22Rv1 (cell line): ENCODE results near the gene CRYBG1.

Experiments
- CTCF ChIP-seq: fragments of 450-650 bp; IDR thresholded peaks from 2 replicates; pipeline ENCODE4 v1.5.1; 2017; ENCODE audit warnings: mild to moderate bottlenecking
- ZFX ChIP-seq: fragments of 450-650 bp; IDR thresholded peaks from 2 replicates; pipeline ENCODE4 v1.6.1; 2017; ENCODE audit warnings: antibody characterized with exemption, borderline replicate concordance

DNA sequence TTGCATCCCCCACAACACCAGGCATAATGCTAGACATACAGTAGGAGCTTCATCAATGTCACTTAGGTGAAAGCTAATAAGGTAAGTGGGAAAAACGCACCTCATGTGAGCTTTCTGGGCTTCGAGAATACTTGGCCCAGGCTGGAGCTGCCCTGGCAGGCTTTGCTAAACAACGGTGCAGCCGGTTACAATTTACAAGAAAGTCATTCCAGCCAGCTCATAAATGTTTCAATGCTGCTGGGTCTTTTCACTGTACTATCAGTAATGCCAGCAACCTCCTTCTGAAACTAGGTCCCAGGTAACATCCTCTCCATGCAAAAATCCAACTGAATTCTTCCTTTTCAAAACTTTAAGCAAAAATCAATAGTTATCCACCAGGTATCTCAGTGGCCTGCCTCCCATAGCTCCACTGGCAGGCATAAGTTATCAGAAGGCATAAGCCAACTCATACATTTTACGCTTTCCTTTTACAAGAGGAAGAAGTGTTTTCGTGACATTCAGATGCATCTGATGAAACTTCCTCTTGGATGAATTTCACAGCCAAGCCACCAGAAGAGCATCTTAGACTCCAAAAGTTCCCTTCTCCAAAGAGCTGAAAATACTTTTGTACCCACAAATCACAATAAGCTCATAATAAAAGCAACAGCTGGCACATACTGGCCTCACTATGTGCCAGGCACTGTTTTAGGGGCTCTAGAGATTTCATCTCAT, 212.5 kb downstream of the CRYBG1 start:
- TF ChIP-seq CTCF: no peak
- no peak for TF ChIP-seq ZFX
